Progenitor cell of endocrine pancreas (in vitro differentiated cells): ENCODE data around the gene PBOV1. TPM values are rescaled to one million over a fixed set of nuclear protein-coding genes. Genes with fewer than 3 reads are reported as not detected.

ENCODE experiments used
- DNase-seq: peaks from one replicate; pipeline ENCODE4 v3.0.0; 2021; ENCODE audit warnings: low spot score; ENCODE audit not compliant: unreplicated experiment
- H3K27ac Mint-ChIP-seq: 2 replicates; pipeline ENCODE4 v1.8.0; 2021; ENCODE audit warnings: mild to moderate bottlenecking, moderate library complexity, mixed read lengths
- H3K27me3 Mint-ChIP-seq: 2 replicates; pipeline ENCODE4 v1.8.0; 2021; ENCODE audit warnings: mixed read lengths
- H3K36me3 Mint-ChIP-seq: 2 replicates; pipeline ENCODE4 v1.8.0; 2022; ENCODE audit warnings: mixed read lengths; ENCODE audit not compliant: insufficient read depth
- H3K4me1 Mint-ChIP-seq: 2 replicates; pipeline ENCODE4 v1.8.0; 2021; ENCODE audit warnings: low read depth, mixed read lengths
- H3K4me3 Mint-ChIP-seq: 2 replicates; pipeline ENCODE4 v1.8.0; 2021; ENCODE audit warnings: low read depth, mild to moderate bottlenecking, moderate library complexity, mixed read lengths
- H3K9me3 Mint-ChIP-seq: 2 replicates; pipeline ENCODE4 v1.8.0; 2021; ENCODE audit warnings: low read depth, mixed read lengths
- CTCF ChIP-seq: fragments of 200-600 bp; sonication (generic); IDR thresholded peaks from one replicate; pipeline ENCODE4 v1.5.0; 2021; ENCODE audit warnings: antibody characterized with exemption, mild to moderate bottlenecking; ENCODE audit not compliant: unreplicated experiment
- total RNA-seq: library from RNA; stranded (reverse); gene quantifications from 2 replicates; pipeline ENCODE4 v1.2.1, GENCODE V29; 2021

The PBOV1 gene
- total RNA-seq, 1 donor from 2014 or later, result not detected

GRCh38 chr6:138176652-138177232, 41.5 kb downstream of the PBOV1 start:
- no peak for DNase-seq
- Mint-ChIP-seq H3K36me3 (peaks cover 31% of the 10 kb centered on the region), H3K27ac (no peak overlapping the region), H3K4me3 (no peak overlapping the region), H3K27me3 (no peaks in the 10 kb centered on the region), H3K4me1 (peaks cover 4% of the 10 kb centered on the region), H3K9me3 (peaks cover 25% of the 10 kb centered on the region)
- TF ChIP-seq CTCF, result no peak

- Mint-ChIP-seq H3K9me3 (peaks cover 25% of the 10 kb centered on the region), H3K27ac (no peak overlapping the region), H3K4me3 (no peak overlapping the region), H3K27me3 (no peaks in the 10 kb centered on the region), H3K4me1 (peaks cover 4% of the 10 kb centered on the region), H3K36me3 (peaks cover 35% of the 10 kb centered on the region)
- no peak for DNase-seq
- no peak for TF ChIP-seq CTCF
These were observed 42.7 kb downstream of the PBOV1 start for GRCh38 chr6:138175596-138175995.

Other genes starting within 250 kb of the PBOV1 start
- 68.3 and 75.3 TPM in 2 replicates for gene PERP, start 111.1 kb downstream of the PBOV1 start, total RNA-seq
- 28.3 and 28.6 TPM in 2 replicates for gene ARFGEF3, start 56.6 kb downstream of the PBOV1 start, total RNA-seq
- not detected in 2 replicates for gene SMIM28, start 159.4 kb upstream of the PBOV1 start, total RNA-seq
- gene HEBP2, start 185.7 kb upstream of the PBOV1 start, total RNA-seq, result 67.7 and 73.2 TPM in 2 replicates